ENCODE data around the gene SLC2A4RG.

GRCh38 chr20:63702751-63703470 is 36.7 kb upstream of the SLC2A4RG start:
- TF ChIP-seq CTCF (IDR thresholded peaks at IDR 0.05; ENCODE audit: insufficient read depth, low read depth, low read length) (no peak), EZH2 (IDR thresholded peaks at IDR 0.05; ENCODE audit: insufficient read depth, low read length) (no peak)
